Neuron (in vitro differentiated cells): ENCODE measurements around the gene CD68.
A peak's percentile ranks its signal among the peaks of the same experiment; 100 is the strongest.

ENCODE experiments used
- H2AFZ ChIP-seq: one replicate; pipeline ENCODE4 v1.6.1; 2013; ENCODE audit warnings: low read depth, mild to moderate bottlenecking, inconsistent platforms, low read length, moderate library complexity
- H3K27me3 ChIP-seq: one replicate; pipeline ENCODE4 v1.6.1; 2013; ENCODE audit warnings: low read length; ENCODE audit not compliant: insufficient read depth
- H3K36me3 ChIP-seq: one replicate; pipeline ENCODE4 v1.6.1; 2013; ENCODE audit warnings: low read length; ENCODE audit not compliant: insufficient read depth
- H3K4me1 ChIP-seq: one replicate; pipeline ENCODE4 v1.6.1; 2013; ENCODE audit warnings: low read length; ENCODE audit not compliant: insufficient read depth
- H3K4me3 ChIP-seq: 2 replicates; pipeline ENCODE4 v1.5.1; 2013; ENCODE audit warnings: mild to moderate bottlenecking, low read length, moderate library complexity
- H3K9me3 ChIP-seq: one replicate; pipeline ENCODE4 v1.6.1; 2013; ENCODE audit warnings: low read length

Gene CD68

DNA sequence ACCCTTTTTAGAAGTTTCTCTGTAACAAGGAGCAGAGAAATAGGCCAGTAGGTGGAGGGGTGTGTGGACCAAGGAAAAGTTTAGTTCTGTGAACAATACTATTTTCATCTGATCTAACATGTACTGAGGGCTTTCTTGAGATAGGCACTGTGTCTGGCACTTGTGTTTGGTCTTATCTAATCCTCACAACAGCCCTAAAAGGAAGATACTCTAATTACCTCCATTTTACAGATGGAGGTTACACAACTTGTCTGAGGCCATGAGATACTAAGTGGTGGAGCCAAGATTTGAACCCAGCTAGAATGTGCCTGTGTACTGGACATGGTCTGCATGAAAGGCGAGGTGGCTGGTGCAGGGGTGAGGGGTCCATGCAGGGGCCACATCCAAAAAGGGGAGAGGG, 26.1 kb upstream of the CD68 start:
- H3K4me3 ChIP-seq, result no peak overlapping the region
- H3K9me3 ChIP-seq, result no peaks in the 10 kb centered on the region
- peaks cover 9% of the 10 kb centered on the region for H3K4me1 ChIP-seq
- H2AFZ ChIP-seq, result no peak overlapping the region
- peaks cover 22% of the 10 kb centered on the region for H3K27me3 ChIP-seq
- no peaks in the 10 kb centered on the region for H3K36me3 ChIP-seq

- Histone ChIP-seq H3K4me1 (peaks cover 13% of the 10 kb centered on the region), H3K36me3 (no peaks in the 10 kb centered on the region)
Observed at GRCh38 chr17:7555320-7555948, 24.0 kb upstream of the CD68 start.

GRCh38 chr17:7556627-7557026, 22.8 kb upstream of the CD68 start:
- Histone ChIP-seq H2AFZ (no peak overlapping the region), H3K9me3 (no peaks in the 10 kb centered on the region), H3K4me3 (no peak overlapping the region), H3K4me1 (peaks cover 20% of the 10 kb centered on the region), H3K36me3 (no peaks in the 10 kb centered on the region), H3K27me3 (no peaks in the 10 kb centered on the region)

More at GRCh38 chr17:7555320-7555948, 24.0 kb upstream of the CD68 start:
- H3K9me3 ChIP-seq, result no peaks in the 10 kb centered on the region
- peaks cover 4% of the 10 kb centered on the region for H3K27me3 ChIP-seq
- H2AFZ ChIP-seq, result no peak overlapping the region
- H3K4me3 ChIP-seq, result no peak overlapping the region

DNA sequence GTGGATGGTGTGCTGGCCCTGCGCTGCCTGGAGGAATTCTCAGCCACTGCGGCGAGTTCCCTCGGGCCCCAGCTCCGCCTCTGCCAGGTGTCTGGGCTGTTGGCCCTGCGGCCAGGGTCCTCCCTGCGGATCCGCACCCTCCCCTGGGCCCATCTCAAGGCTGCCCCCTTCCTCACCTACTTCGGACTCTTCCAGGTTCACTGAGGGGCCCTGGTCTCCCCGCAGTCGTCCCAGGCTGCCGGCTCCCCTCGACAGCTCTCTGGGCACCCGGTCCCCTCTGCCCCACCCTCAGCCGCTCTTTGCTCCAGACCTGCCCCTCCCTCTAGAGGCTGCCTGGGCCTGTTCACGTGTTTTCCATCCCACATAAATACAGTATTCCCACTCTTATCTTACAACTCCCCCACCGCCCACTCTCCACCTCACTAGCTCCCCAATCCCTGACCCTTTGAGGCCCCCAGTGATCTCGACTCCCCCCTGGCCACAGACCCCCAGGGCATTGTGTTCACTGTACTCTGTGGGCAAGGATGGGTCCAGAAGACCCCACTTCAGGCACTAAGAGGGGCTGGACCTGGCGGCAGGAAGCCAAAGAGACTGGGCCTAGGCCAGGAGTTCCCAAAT, 22.2 kb upstream of the CD68 start:
- Histone ChIP-seq H3K4me3 (no peak overlapping the region), H2AFZ (no peak overlapping the region), H3K36me3 (no peaks in the 10 kb centered on the region), H3K4me1 (peaks cover 21% of the 10 kb centered on the region), H3K27me3 (no peaks in the 10 kb centered on the region), H3K9me3 (no peaks in the 10 kb centered on the region)

DNA sequence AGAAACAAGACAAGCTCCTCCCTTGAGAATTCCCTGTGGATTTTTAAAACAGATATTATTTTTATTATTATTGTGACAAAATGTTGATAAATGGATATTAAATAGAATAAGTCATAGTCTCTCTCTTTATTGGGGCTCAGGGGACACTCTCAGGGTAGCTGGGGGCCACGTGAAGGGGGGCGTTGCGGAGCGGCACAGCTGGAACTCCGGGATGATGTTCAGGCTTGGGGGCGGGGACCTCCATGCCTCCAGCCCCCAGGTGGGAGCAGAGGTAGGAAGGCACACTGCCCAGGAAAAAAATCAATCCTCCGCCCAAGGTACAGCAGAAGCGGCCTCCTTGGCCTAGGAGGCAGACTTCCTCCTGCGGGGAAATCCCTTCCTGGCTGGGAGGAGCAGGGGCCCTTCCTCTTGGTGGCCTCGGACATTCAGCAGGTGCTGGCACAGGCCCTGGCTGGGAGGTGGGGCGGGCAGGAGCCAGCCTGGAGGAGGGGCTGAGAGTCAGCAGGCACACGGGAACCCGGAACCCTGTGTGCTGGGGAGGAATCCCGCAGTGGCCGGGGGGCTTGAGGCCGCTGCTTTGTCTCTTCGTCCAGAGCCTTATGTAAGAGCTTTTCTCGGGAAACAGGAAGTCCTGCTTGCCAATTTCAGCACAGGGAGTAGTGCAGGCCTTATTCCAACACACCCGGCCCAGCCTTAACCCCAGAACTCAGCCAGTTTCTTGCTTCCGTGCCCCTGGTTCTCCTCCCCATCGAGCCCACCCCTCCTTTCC, 21.5 kb upstream of the CD68 start:
- Histone ChIP-seq H2AFZ (peak overlapping the region; percentile 38), H3K4me3 (no peak overlapping the region), H3K4me1 (peaks cover 28% of the 10 kb centered on the region), H3K36me3 (no peaks in the 10 kb centered on the region), H3K9me3 (no peaks in the 10 kb centered on the region), H3K27me3 (no peaks in the 10 kb centered on the region)

DNA sequence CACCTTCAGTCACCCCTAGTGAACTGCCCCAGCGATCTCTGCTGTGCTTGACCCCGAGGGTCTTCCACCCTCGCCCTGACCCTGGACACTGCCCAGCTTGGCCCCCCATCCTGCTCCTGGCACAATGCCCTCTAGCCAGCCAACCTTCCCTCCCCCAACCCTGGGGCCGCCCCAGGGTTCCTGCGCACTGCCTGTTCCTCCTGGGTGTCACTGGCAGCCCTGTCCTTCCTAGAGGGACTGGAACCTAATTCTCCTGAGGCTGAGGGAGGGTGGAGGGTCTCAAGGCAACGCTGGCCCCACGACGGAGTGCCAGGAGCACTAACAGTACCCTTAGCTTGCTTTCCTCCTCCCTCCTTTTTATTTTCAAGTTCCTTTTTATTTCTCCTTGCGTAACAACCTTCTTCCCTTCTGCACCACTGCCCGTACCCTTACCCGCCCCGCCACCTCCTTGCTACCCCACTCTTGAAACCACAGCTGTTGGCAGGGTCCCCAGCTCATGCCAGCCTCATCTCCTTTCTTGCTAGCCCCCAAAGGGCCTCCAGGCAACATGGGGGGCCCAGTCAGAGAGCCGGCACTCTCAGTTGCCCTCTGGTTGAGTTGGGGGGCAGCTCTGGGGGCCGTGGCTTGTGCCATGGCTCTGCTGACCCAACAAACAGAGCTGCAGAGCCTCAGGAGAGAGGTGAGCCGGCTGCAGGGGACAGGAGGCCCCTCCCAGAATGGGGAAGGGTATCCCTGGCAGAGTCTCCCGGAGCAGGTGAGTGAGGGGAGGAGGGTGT, 20.7 kb upstream of the CD68 start, which contains the start of gene TNFSF13:
TSS of gene TNFSF13 (plus strand) at position 207 of the 776 bp plus-strand sequence. CDS start at position 497, 290 bp downstream.
- Histone ChIP-seq H3K27me3 (no peaks in the 10 kb centered on the region), H3K36me3 (peaks cover 3% of the 10 kb centered on the region), H3K9me3 (no peaks in the 10 kb centered on the region), H2AFZ (peak within 1 kb of the TSS; percentile 38), H3K4me3 (no peak within 1 kb of the TSS), H3K4me1 (peaks cover 32% of the 10 kb centered on the region)

DNA sequence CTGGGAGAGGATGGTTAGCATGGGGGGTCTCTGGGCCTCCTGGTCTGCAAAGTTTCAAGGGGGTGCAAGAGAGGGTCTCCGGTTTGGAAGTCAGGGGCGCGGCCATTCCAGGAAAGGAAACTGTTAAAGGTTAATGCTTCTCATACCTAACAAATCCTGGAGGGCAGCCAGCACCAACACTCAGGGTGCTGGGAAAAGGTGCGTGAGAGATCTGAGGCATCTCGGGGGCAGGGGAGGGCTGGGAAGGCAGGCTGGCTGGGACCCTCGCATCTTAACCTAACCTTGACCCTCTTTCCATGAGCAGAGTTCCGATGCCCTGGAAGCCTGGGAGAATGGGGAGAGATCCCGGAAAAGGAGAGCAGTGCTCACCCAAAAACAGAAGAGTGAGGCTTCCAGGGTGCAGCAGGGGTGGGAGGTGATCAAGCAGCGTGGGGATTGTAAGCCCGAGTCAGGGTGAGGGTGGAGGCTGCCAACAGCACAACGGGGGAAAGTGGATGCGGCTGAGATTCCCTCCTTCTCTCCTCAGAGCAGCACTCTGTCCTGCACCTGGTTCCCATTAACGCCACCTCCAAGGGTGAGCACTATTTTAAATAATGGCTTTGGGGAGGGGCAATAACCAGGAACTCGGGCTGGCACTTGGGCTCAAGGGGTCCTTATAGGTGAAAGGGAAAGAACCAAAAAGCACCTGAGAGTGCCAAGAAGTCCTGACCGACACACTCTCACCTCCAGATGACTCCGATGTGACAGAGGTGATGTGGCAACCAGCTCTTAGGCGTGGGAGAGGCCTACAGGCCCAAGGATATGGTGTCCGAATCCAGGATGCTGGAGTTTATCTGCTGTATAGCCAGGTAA, 19.9 kb upstream of the CD68 start:
- Histone ChIP-seq H3K27me3 (no peaks in the 10 kb centered on the region), H3K9me3 (no peaks in the 10 kb centered on the region), H3K36me3 (peaks cover 11% of the 10 kb centered on the region), H2AFZ (no peak overlapping the region), H3K4me1 (peaks cover 34% of the 10 kb centered on the region), H3K4me3 (no peak overlapping the region)

- no peaks in the 10 kb centered on the region for H3K27me3 ChIP-seq
- H2AFZ ChIP-seq, result peak overlapping the region; percentile 42
- peaks cover 34% of the 10 kb centered on the region for H3K4me1 ChIP-seq
- peak overlapping the region; percentile 83 for H3K4me3 ChIP-seq
- peaks cover 20% of the 10 kb centered on the region for H3K36me3 ChIP-seq
- H3K9me3 ChIP-seq, result no peaks in the 10 kb centered on the region
Observed at GRCh38 chr17:7560172-7561027, 19.0 kb upstream of the CD68 start.

GRCh38 chr17:7561028-7561575, 18.3 kb upstream of the CD68 start:
- H2AFZ ChIP-seq, result peak overlapping the region; percentile 88
- no peaks in the 10 kb centered on the region for H3K9me3 ChIP-seq
- no peaks in the 10 kb centered on the region for H3K27me3 ChIP-seq
- peaks cover 34% of the 10 kb centered on the region for H3K4me1 ChIP-seq
- peaks cover 27% of the 10 kb centered on the region for H3K36me3 ChIP-seq
- H3K4me3 ChIP-seq, result peak overlapping the region; percentile 83

DNA sequence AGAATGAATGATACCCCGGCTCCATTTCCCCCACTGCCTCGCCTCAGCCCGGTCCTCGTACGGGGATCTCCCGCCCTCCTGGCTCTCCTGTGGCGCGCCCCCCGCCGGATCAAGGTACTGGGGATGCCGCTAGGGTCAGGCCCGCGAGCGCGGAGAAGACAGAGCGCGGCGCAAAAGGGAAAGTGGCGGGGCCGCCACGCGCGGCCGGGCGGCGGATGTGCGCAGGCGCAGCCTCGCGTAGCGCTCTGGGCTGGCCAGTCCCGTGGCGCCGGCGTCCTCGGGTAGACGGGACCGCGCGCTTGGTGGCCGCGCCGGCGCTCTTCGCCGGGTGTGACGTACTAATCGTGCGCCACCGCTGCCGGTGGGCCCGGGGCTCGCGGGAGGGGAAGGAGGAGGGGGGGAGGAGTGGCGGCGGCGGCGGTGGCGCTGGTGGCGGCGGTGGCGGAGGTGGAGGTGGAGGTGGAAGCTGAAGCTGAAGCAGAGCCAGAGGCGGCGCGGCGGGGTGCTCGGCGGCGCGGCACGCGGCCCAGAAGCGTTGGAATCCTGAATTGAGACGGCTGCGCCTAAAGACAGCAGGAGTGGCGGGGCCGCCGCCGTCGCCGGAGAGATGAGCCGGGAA, 17.7 kb upstream of the CD68 start, which contains the start of gene SENP3:
TSS of gene SENP3 (plus strand) at position 331 of the 619 bp plus-strand sequence. CDS start 1,158 bp downstream, outside the sequence.
- H3K4me3 ChIP-seq, result peak within 1 kb of the TSS; percentile 83
- H3K4me1 ChIP-seq, result peaks cover 34% of the 10 kb centered on the region
- no peaks in the 10 kb centered on the region for H3K27me3 ChIP-seq
- peak within 1 kb of the TSS; percentile 88 for H2AFZ ChIP-seq
- H3K9me3 ChIP-seq, result no peaks in the 10 kb centered on the region
- H3K36me3 ChIP-seq, result peaks cover 31% of the 10 kb centered on the region

DNA sequence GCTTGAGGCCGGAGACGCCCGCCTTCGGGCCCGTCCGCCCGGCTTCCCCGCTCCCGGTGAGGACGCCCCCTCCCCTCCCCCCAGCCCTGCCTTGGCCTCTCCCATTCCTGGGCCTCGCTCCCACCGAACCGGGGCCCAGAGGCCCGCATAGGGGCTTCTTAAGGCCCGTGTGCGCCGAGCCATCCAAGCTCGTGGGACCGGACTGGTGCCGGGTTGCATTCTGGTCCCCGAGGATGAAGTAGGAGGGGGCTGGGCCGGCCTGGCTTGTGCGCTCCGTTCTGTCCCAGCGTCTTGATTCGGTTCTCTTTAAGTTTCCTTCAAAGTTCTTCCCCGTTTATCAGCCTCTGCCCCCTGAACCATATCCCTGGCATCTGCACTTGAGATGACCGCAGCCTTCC, 17.2 kb upstream of the CD68 start:
- Histone ChIP-seq H3K4me1 (peaks cover 34% of the 10 kb centered on the region), H3K9me3 (no peaks in the 10 kb centered on the region), H3K36me3 (peaks cover 36% of the 10 kb centered on the region), H3K4me3 (peak overlapping the region; percentile 83), H2AFZ (peak overlapping the region; percentile 88), H3K27me3 (no peaks in the 10 kb centered on the region)
